ENCODE results near the gene LYRM4. TPM values are rescaled to one million over a fixed set of nuclear protein-coding genes. Genes with fewer than 3 reads are reported as not detected.

Gene LYRM4
- total and polyA plus RNA-seq, 9 of the 15 experiments (the other 6 are each of a cell fraction or from before 2014, with no cell fraction given), result 24.2 to 69.4 (median 41.8) TPM

DNA sequence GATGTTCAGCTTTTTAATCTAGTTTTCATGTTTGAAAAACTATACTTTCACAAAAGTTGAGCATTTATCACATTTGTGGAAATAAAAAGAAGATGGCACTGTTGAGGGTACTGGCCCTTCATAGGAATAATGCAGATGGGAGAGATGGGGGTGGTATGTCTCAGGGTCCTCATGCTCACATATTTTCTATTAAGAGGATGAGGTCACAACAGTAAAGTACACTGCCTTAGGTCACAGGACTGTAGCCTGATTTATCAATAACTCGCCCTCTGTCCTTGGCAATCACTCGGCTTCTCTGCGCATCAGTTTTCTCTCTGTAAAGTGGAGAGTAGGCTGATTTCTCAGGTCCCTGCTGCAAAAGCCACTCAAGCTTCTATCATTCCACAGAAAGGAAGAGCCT, 119.7 kb downstream of the LYRM4 start (continued):
- TF ChIP-seq HNRNPH1 (optimal IDR thresholded peaks at IDR 0.05; ENCODE audit: low read depth, low read length) (no peak), PTRF (tag; IDR thresholded peaks at IDR 0.05) (no peak), GABPB1 (CRISPR knock-in tag; IDR thresholded peaks at IDR 0.05) (no peak), CTBP1 (IDR thresholded peaks at IDR 0.05; ENCODE audit: borderline replicate concordance) (no peak), TCF7L2 (IDR thresholded peaks at IDR 0.05; ENCODE audit: low read depth, low read length) (no peak), OTX1 (CRISPR knock-in tag; IDR thresholded peaks at IDR 0.05) (no peak), ZNF766 (CRISPR knock-in tag; conservative IDR thresholded peaks at IDR 0.05) (no peak), FOXA3 (CRISPR knock-in tag; conservative IDR thresholded peaks at IDR 0.05 in 1 of 2, IDR thresholded peaks at IDR 0.05 in 1 of 2) (no peak), ARID3B (CRISPR knock-in tag; IDR thresholded peaks at IDR 0.05; ENCODE audit: borderline replicate concordance) (no peak), HLTF (IDR thresholded peaks at IDR 0.05) (no peak), SIX5 (IDR thresholded peaks at IDR 0.05; ENCODE audit: borderline replicate concordance in 1 of 2, insufficient read depth in 1 of 2, low read depth in 1 of 2, low read length in 2 of 2) (no peak), SMARCA5 (IDR thresholded peaks at IDR 0.05) (no peak), NCOA1 (IDR thresholded peaks at IDR 0.05; ENCODE audit: low read depth) (no peak), CBX2 (IDR thresholded peaks at IDR 0.05; ENCODE audit: insufficient read depth, low read length, poor library complexity, severe bottlenecking) (no peak), BCLAF1 (IDR thresholded peaks at IDR 0.05; ENCODE audit: borderline replicate concordance in 1 of 2, control insufficient read depth in 1 of 2, low read depth in 2 of 2, low read length in 1 of 2) (no peak)
- TF ChIP-seq, protein P1, sequence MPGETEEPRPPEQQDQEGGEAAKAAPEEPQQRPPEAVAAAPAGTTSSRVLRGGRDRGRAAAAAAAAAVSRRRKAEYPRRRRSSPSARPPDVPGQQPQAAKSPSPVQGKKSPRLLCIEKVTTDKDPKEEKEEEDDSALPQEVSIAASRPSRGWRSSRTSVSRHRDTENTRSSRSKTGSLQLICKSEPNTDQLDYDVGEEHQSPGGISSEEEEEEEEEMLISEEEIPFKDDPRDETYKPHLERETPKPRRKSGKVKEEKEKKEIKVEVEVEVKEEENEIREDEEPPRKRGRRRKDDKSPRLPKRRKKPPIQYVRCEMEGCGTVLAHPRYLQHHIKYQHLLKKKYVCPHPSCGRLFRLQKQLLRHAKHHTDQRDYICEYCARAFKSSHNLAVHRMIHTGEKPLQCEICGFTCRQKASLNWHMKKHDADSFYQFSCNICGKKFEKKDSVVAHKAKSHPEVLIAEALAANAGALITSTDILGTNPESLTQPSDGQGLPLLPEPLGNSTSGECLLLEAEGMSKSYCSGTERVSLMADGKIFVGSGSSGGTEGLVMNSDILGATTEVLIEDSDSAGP (CRISPR knock-in tag; IDR thresholded peaks at IDR 0.05), result no peak

Data from K562 (cell line).